Fibroblast of lung (primary cell): Measurements from ENCODE around the gene CNTN4.

ENCODE experiments used
- EZH2 ChIP-seq: IDR thresholded peaks from 2 replicates; pipeline ENCODE4 v1.5.1; 2012; ENCODE audit warnings: low read length, control low read depth, mild to moderate bottlenecking; ENCODE audit errors: missing control alignments
- TF ChIP-seq, protein P1 (sequence below), 2 donors: IDR thresholded peaks in 1 of 2; conservative IDR thresholded peaks in 1 of 2; 1 replicate in 1 of 2; 2 replicates in 1 of 2; pipeline ENCODE4 v1.5.1; 2011 to 2012; ENCODE audit warnings: low read length in 2 of 2, control low read depth in 1 of 2, inconsistent platforms in 1 of 2, low read depth in 1 of 2, mild to moderate bottlenecking in 1 of 2

DNA sequence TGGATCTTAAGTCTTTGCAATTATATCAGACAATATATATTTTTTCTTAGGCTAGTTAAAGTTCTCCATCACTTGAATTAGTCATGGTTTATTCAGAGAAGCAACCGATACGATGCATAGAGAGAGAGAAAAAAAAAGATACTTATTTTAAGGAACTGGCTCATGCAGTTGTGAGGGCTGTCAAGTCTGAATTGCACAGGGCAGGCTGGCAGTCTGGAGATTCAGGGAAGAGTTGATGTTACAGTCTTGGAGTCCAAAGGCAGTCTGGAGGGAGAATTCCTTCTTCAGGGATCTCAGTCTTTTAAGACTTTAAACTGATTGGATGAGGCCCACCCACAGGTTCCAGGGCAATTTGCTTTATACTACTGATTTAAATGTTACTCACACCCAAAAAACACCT, 598.9 kb downstream of the CNTN4 start:
- TF ChIP-seq, protein P1, sequence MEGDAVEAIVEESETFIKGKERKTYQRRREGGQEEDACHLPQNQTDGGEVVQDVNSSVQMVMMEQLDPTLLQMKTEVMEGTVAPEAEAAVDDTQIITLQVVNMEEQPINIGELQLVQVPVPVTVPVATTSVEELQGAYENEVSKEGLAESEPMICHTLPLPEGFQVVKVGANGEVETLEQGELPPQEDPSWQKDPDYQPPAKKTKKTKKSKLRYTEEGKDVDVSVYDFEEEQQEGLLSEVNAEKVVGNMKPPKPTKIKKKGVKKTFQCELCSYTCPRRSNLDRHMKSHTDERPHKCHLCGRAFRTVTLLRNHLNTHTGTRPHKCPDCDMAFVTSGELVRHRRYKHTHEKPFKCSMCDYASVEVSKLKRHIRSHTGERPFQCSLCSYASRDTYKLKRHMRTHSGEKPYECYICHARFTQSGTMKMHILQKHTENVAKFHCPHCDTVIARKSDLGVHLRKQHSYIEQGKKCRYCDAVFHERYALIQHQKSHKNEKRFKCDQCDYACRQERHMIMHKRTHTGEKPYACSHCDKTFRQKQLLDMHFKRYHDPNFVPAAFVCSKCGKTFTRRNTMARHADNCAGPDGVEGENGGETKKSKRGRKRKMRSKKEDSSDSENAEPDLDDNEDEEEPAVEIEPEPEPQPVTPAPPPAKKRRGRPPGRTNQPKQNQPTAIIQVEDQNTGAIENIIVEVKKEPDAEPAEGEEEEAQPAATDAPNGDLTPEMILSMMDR (conservative IDR thresholded peaks at IDR 0.05 in 1 of 2, IDR thresholded peaks at IDR 0.05 in 1 of 2; ENCODE audit: low read depth in 1 of 2, low read length in 2 of 2): no peak
- no peak for TF ChIP-seq EZH2
